ENCODE results near the gene WDR46.
A peak's percentile ranks its signal among the peaks of the same experiment; 100 is the strongest.

WDR46 gene

GRCh38 chr6:33319939-33320314, 30.9 kb upstream of the WDR46 start:
- no peak for TF ChIP-seq TAF1 (IDR thresholded peaks at IDR 0.05; ENCODE audit: borderline replicate concordance, low read depth, low read length)
- TF ChIP-seq POLR2AphosphoS5 (IDR thresholded peaks at IDR 0.05; ENCODE audit: low read depth, low read length) = no peak
- TF ChIP-seq POLR2A (IDR thresholded peaks at IDR 0.05; ENCODE audit: low read depth, low read length) = no peak
- FAIRE-seq (no peak), DNase-seq (ENCODE audit: insufficient read length) (no peak)

GRCh38 chr6:33318426-33319073, 29.5 kb upstream of the WDR46 start:
- TF ChIP-seq POLR2A (IDR thresholded peaks at IDR 0.05; ENCODE audit: low read depth, low read length) (no peak), POLR2AphosphoS5 (IDR thresholded peaks at IDR 0.05; ENCODE audit: low read depth, low read length) (no peak), TAF1 (IDR thresholded peaks at IDR 0.05; ENCODE audit: borderline replicate concordance, low read depth, low read length) (no peak)
- FAIRE-seq = no peak
- DNase-seq (ENCODE audit: insufficient read length) = no peak

GRCh38 chr6:33317669-33318425, 28.8 kb upstream of the WDR46 start, which contains the start of gene ZBTB22:
ZBTB22 (minus strand) TSS chr6:33317744; CDS start chr6:33316916, 828 bp downstream.
- FAIRE-seq (peak; percentile 94), DNase-seq (ENCODE audit: insufficient read length) (peak; percentile 79)
- peak; percentile 51; the same call in 1 of the 2 replicates for TF ChIP-seq POLR2AphosphoS5 (IDR thresholded peaks at IDR 0.05; ENCODE audit: low read depth, low read length)
- peak; percentile 39; the same call in 1 of the 2 replicates for TF ChIP-seq POLR2A (IDR thresholded peaks at IDR 0.05; ENCODE audit: low read depth, low read length)
- no peak for TF ChIP-seq TAF1 (IDR thresholded peaks at IDR 0.05; ENCODE audit: borderline replicate concordance, low read depth, low read length)

- peak; percentile 56 for DNase-seq (ENCODE audit: insufficient read length)
Observed at GRCh38 chr6:33317419-33317668, 28.3 kb upstream of the WDR46 start.

GRCh38 chr6:33316603-33317418, 27.8 kb upstream of the WDR46 start:
- DNase-seq (ENCODE audit: insufficient read length) (no peak), FAIRE-seq (no peak)
- TF ChIP-seq POLR2AphosphoS5 (IDR thresholded peaks at IDR 0.05; ENCODE audit: low read depth, low read length) (no peak), TAF1 (IDR thresholded peaks at IDR 0.05; ENCODE audit: borderline replicate concordance, low read depth, low read length) (no peak), POLR2A (IDR thresholded peaks at IDR 0.05; ENCODE audit: low read depth, low read length) (no peak)

More at GRCh38 chr6:33317419-33317668, 28.3 kb upstream of the WDR46 start:
- no peak for FAIRE-seq
- no peak for TF ChIP-seq POLR2AphosphoS5 (IDR thresholded peaks at IDR 0.05; ENCODE audit: low read depth, low read length)
- TF ChIP-seq TAF1 (IDR thresholded peaks at IDR 0.05; ENCODE audit: borderline replicate concordance, low read depth, low read length) = no peak
- no peak for TF ChIP-seq POLR2A (IDR thresholded peaks at IDR 0.05; ENCODE audit: low read depth, low read length)

GRCh38 chr6:33315793-33316602, 27.0 kb upstream of the WDR46 start:
- no peak for TF ChIP-seq POLR2A (IDR thresholded peaks at IDR 0.05; ENCODE audit: low read depth, low read length)
- TF ChIP-seq TAF1 (IDR thresholded peaks at IDR 0.05; ENCODE audit: borderline replicate concordance, low read depth, low read length) = no peak
- no peak for TF ChIP-seq POLR2AphosphoS5 (IDR thresholded peaks at IDR 0.05; ENCODE audit: low read depth, low read length)
- DNase-seq (ENCODE audit: insufficient read length) = no peak
- no peak for FAIRE-seq

- no peak for FAIRE-seq
- DNase-seq (ENCODE audit: insufficient read length) = no peak
- TF ChIP-seq TAF1 (IDR thresholded peaks at IDR 0.05; ENCODE audit: borderline replicate concordance, low read depth, low read length) = no peak
- no peak for TF ChIP-seq POLR2AphosphoS5 (IDR thresholded peaks at IDR 0.05; ENCODE audit: low read depth, low read length)
- TF ChIP-seq POLR2A (IDR thresholded peaks at IDR 0.05; ENCODE audit: low read depth, low read length) = no peak
Observed at GRCh38 chr6:33314943-33315792, 26.1 kb upstream of the WDR46 start.

GRCh38 chr6:33314515-33314942, 25.5 kb upstream of the WDR46 start:
- no peak for TF ChIP-seq POLR2A (IDR thresholded peaks at IDR 0.05; ENCODE audit: low read depth, low read length)
- DNase-seq (ENCODE audit: insufficient read length) (peak; percentile 45), FAIRE-seq (peak; percentile 74)

GRCh38 chr6:33313709-33314514, 24.9 kb upstream of the WDR46 start, which contains the start of gene TAPBP:
TAPBP (minus strand) TSS chr6:33314078; CDS start chr6:33314041, 37 bp downstream.
- TF ChIP-seq POLR2AphosphoS5 (IDR thresholded peaks at IDR 0.05; ENCODE audit: low read depth, low read length) (peak; percentile 87), TAF1 (IDR thresholded peaks at IDR 0.05; ENCODE audit: borderline replicate concordance, low read depth, low read length) (peak; percentile 86), POLR2A (IDR thresholded peaks at IDR 0.05; ENCODE audit: low read depth, low read length) (peak; percentile 84)
- DNase-seq (ENCODE audit: insufficient read length) (peak; percentile 77), FAIRE-seq (peak; percentile 90)
